Astrocyte of the cerebellum (primary cell): ENCODE measurements around the gene CEMIP.

Source experiments
- DNase-seq: peaks from one replicate; pipeline ENCODE4 v3.0.0-alpha.2; 2011; ENCODE audit warnings: low read depth
- H3K4me3 ChIP-seq: 2 replicates; pipeline ENCODE4 v1.5.1; 2011; ENCODE audit warnings: mild to moderate bottlenecking, low read depth, low read length, moderate library complexity
- CTCF ChIP-seq: IDR thresholded peaks from 2 replicates; pipeline ENCODE4 v1.5.1; 2012; ENCODE audit warnings: low read length, low read depth, moderate library complexity, mild to moderate bottlenecking; ENCODE audit errors: missing control alignments
- in situ Hi-C: cut with HindIII; loops from 2 replicates; pipeline ENCODE4 v1.10.0; 2017; ENCODE audit warnings: low sequenced_read_pairs

Gene CEMIP

DNA sequence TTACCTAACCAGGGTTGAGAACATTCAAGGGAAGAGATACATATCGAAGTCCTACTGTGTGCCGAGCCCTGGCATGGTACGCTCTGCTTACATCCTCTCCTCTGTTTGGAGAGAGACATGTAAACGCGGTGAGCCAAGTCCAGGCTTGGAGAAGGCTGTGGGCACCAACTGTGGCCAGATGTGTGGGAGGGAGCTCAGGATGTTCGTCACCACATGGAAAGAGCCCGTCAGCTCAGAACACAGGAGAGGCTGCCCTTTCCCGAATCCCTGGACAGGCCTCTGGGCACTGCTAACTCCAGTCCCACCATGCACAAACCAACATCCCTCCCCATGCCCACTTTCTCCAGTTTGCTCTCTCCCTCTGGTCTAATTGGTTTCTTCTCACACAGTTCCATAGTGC lies 167.4 kb downstream of the CEMIP start:
- DNase-seq = no peak
- H3K4me3 ChIP-seq = no peak overlapping the region
- in situ Hi-C loops = no loop called here
- no peak for TF ChIP-seq CTCF

DNA sequence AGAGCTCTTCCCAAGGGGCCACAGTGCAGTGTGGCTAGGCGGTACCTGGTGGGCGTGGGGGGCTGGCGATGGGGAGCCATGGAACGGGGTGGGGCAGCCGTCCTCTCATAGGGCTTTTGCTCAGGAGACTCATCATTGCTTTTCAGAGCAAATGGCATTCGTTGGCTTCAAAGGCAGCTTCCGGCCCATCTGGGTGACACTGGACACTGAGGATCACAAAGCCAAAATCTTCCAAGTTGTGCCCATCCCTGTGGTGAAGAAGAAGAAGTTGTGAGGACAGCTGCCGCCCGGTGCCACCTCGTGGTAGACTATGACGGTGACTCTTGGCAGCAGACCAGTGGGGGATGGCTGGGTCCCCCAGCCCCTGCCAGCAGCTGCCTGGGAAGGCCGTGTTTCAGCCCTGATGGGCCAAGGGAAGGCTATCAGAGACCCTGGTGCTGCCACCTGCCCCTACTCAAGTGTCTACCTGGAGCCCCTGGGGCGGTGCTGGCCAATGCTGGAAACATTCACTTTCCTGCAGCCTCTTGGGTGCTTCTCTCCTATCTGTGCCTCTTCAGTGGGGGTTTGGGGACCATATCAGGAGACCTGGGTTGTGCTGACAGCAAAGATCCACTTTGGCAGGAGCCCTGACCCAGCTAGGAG lies 169.6 kb downstream of the CEMIP start:
- H3K4me3 ChIP-seq = no peak overlapping the region
- DNase-seq = no peak
- no peak for TF ChIP-seq CTCF
- in situ Hi-C loops = no loop called here

- no peak for DNase-seq
- H3K4me3 ChIP-seq = no peak overlapping the region
- in situ Hi-C loops = no loop called here
- TF ChIP-seq CTCF = no peak
Measured at GRCh38 chr15:80949756-80950155, 170.6 kb downstream of the CEMIP start.

GRCh38 chr15:80950291-80951078 lies 171.3 kb downstream of the CEMIP start:
- no peak overlapping the region for H3K4me3 ChIP-seq
- in situ Hi-C loops = no loop called here
- no peak for DNase-seq
- no peak for TF ChIP-seq CTCF

DNA sequence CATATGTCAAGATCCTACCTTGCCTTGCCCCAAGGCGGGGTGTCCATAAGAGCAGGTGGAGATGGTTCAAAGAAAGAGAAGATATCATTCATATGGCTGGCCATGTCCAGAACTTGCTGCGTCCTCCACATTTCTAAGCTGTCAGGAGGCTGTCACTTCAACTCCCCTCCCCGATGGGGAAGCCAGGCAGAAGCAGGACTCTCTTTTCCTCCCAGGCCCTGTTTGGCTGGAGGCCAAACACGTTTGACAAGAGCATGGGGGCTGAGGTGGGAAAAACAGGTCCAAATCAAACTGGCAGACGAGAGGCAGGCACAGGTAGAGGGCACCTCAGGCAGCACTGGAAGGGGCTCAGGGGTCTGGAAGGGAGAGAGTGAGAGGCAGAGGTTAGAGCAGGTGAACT lies 172.8 kb downstream of the CEMIP start:
- in situ Hi-C loops = no loop called here
- DNase-seq = no peak
- TF ChIP-seq CTCF = no peak
- H3K4me3 ChIP-seq = no peak overlapping the region

- no peak for DNase-seq
- TF ChIP-seq CTCF = no peak
- H3K4me3 ChIP-seq = no peak overlapping the region
- in situ Hi-C loops = no loop called here
Measured at GRCh38 chr15:80953001-80953952, 174.1 kb downstream of the CEMIP start.
